SK-N-SH (cell line): Measurements from ENCODE around the gene CSRP2. TPM values are rescaled to one million over a fixed set of nuclear protein-coding genes. Genes with fewer than 3 reads are reported as not detected.

ENCODE experiments used
- CTCF ChIA-PET: fragments of 300-600, 350-600 bp; formaldehyde crosslinking; extraction: SDS; loops from one replicate; lab custom pipeline; 2021; lab: Yijun Ruan, JAX
- POLR2A ChIA-PET: fragments of 350-600 bp; sonication (Branson Sonifier 250); formaldehyde crosslinking; extraction: SDS; loops from one replicate; lab custom pipeline; 2020; ENCODE audit warnings: antibody characterized with exemption, inconsistent platforms; lab: Yijun Ruan, JAX
- DNase-seq: peaks from one replicate; pipeline ENCODE4 v3.0.0; 2012
- H2AFZ ChIP-seq: fragments of 200-600 bp; sonication (generic); 2 replicates; pipeline ENCODE4 v1.8.1; 2016; ENCODE audit warnings: antibody characterized with exemption, mild to moderate bottlenecking, low read depth
- H3F3A ChIP-seq: fragments of 200-600 bp; sonication (generic); replicated peaks from 2 replicates; pipeline ENCODE3; 2016; ENCODE audit warnings: antibody characterized with exemption, mild to moderate bottlenecking; ENCODE audit not compliant: insufficient read depth
- H3K27ac ChIP-seq, 2 experiments: fragments of 200-500 bp in 1 of 2; fragments of 200-600 bp in 1 of 2; sonication (Bioruptor generic) in 1 of 2; sonication (generic), shearing (Covaris generic) in 1 of 2; 2 replicates each; pipeline versions ENCODE4 v1.5.1 to v1.6.1; 2014 to 2016; ENCODE audit warnings: low read depth in 2 of 2, inconsistent platforms in 1 of 2, low read length in 1 of 2, mild to moderate bottlenecking in 1 of 2, mixed read lengths in 1 of 2
- H3K27me3 ChIP-seq: fragments of 200-600 bp; sonication (generic), shearing (Covaris generic); 2 replicates; pipeline ENCODE4 v1.6.1; 2016; ENCODE audit warnings: mixed run types; ENCODE audit not compliant: insufficient read depth
- H3K36me3 ChIP-seq, 2 experiments: fragments of 200-500 bp in 1 of 2; fragments of 200-600 bp in 1 of 2; sonication (Bioruptor generic) in 1 of 2; sonication (generic) in 1 of 2; replicated peaks in 1 of 2; 2 replicates each; pipeline versions ENCODE3 to v1.5.1; 2014 to 2016; ENCODE audit warnings: low read length in 1 of 2, mild to moderate bottlenecking in 1 of 2; ENCODE audit not compliant: insufficient read depth in 2 of 2, control insufficient read depth in 1 of 2
- H3K4me1 ChIP-seq, 2 experiments: fragments of 200-500 bp in 1 of 2; fragments of 200-600 bp in 1 of 2; sonication (Bioruptor generic) in 1 of 2; sonication (generic), shearing (Covaris generic) in 1 of 2; 2 replicates each; pipeline versions ENCODE4 v1.5.1 to v1.6.1; 2014 to 2016; ENCODE audit warnings: low read depth in 1 of 2, low read length in 1 of 2, mixed run types in 1 of 2; ENCODE audit not compliant: insufficient read depth in 2 of 2, control insufficient read depth in 1 of 2
- H3K4me2 ChIP-seq: fragments of 200-600 bp; sonication (generic), shearing (Covaris generic); 2 replicates; pipeline ENCODE4 v1.6.1; 2017; ENCODE audit warnings: mixed run types
- H3K4me3 ChIP-seq, 2 experiments: fragments of 200-500 bp in 1 of 2; fragments of 200-600 bp in 1 of 2; sonication (Bioruptor generic) in 1 of 2; sonication (generic), shearing (Covaris generic) in 1 of 2; 2 replicates each; pipeline versions ENCODE4 v1.5.1 to v1.8.1; 2014 to 2016; ENCODE audit warnings: low read depth in 2 of 2, inconsistent platforms in 1 of 2, low read length in 1 of 2, mild to moderate bottlenecking in 1 of 2, mixed read lengths in 1 of 2, moderate library complexity in 1 of 2
- H3K79me2 ChIP-seq: fragments of 200-600 bp; sonication (generic); 2 replicates; pipeline ENCODE4 v1.8.1; 2017; ENCODE audit warnings: mild to moderate bottlenecking; ENCODE audit not compliant: insufficient read depth
- H3K9ac ChIP-seq: fragments of 200-600 bp; sonication (generic); 2 replicates; pipeline ENCODE4 v1.6.1; 2017; ENCODE audit warnings: mixed run types
- H3K9me2 ChIP-seq: fragments of 200-600 bp; sonication (generic); 2 replicates; pipeline ENCODE4 v1.6.1; 2017; ENCODE audit warnings: mixed run types
- H3K9me3 ChIP-seq: fragments of 200-600 bp; sonication (generic); 2 replicates; pipeline ENCODE4 v1.6.1; 2017; ENCODE audit warnings: mixed run types, mild to moderate bottlenecking, moderate library complexity
- H4K20me1 ChIP-seq: fragments of 200-600 bp; sonication (generic); 2 replicates; pipeline ENCODE4 v1.6.1; 2017; ENCODE audit warnings: mild to moderate bottlenecking, mixed run types; ENCODE audit not compliant: insufficient read depth
- CHD2 ChIP-seq: fragments of 150-350 bp; IDR thresholded peaks from 2 replicates; pipeline ENCODE4 v1.6.1; 2018; ENCODE audit warnings: low read length; ENCODE audit not compliant: partially characterized antibody
- CTCF ChIP-seq: fragments of 200-600 bp; sonication (generic); IDR thresholded peaks from 2 replicates; pipeline ENCODE4 v1.6.1; 2017; ENCODE audit warnings: antibody characterized with exemption, mild to moderate bottlenecking, moderate library complexity
- EP300 ChIP-seq, 2 experiments: IDR thresholded peaks; 2 replicates each; pipeline versions ENCODE4 v1.4.0 to v1.6.1; 2012; ENCODE audit warnings: borderline replicate concordance in 1 of 2, low read depth in 1 of 2, low read length in 1 of 2
- EZH2phosphoT487 ChIP-seq: fragments of 200-600 bp; sonication (generic); IDR thresholded peaks from 2 replicates; pipeline ENCODE4 v1.6.1; 2017; ENCODE audit warnings: low read depth, mixed run types, mild to moderate bottlenecking, antibody characterized with exemption, moderate library complexity, borderline replicate concordance
- FOSL2 ChIP-seq: IDR thresholded peaks from 2 replicates; pipeline ENCODE4 v1.4.0; 2012; ENCODE audit warnings: low read depth, mild to moderate bottlenecking, moderate library complexity, borderline replicate concordance
- MAX ChIP-seq: IDR thresholded peaks from 2 replicates; pipeline ENCODE4 v1.4.0; 2012; ENCODE audit warnings: low read depth
- RAD21 ChIP-seq: IDR thresholded peaks from 2 replicates; pipeline ENCODE4 v1.6.1; 2012; ENCODE audit warnings: mild to moderate bottlenecking, low read length
- RCOR1 ChIP-seq: fragments of 150-350 bp; IDR thresholded peaks from 2 replicates; pipeline ENCODE4 v1.6.1; 2017; ENCODE audit warnings: antibody characterized with exemption, low read length
- REST ChIP-seq: IDR thresholded peaks from 2 replicates; pipeline ENCODE4 v1.6.1; 2012; ENCODE audit warnings: mild to moderate bottlenecking, low read depth, low read length, moderate library complexity
- RXRA ChIP-seq: IDR thresholded peaks from 2 replicates; pipeline ENCODE4 v1.4.0; 2012; ENCODE audit warnings: low read depth, mild to moderate bottlenecking, borderline replicate concordance
- SIN3A ChIP-seq: IDR thresholded peaks from 2 replicates; pipeline ENCODE4 v1.6.1; 2012; ENCODE audit warnings: low read depth, mild to moderate bottlenecking, low read length, moderate library complexity, borderline replicate concordance
- SMC3 ChIP-seq: IDR thresholded peaks from 2 replicates; pipeline ENCODE4 v1.6.1; 2012; ENCODE audit warnings: low read depth, low read length, improper control_type of control experiment
- TAF1 ChIP-seq: IDR thresholded peaks from 2 replicates; pipeline ENCODE4 v1.6.1; 2012; ENCODE audit warnings: low read depth, mild to moderate bottlenecking, low read length, moderate library complexity, borderline replicate concordance
- TCF12 ChIP-seq: IDR thresholded peaks from 2 replicates; pipeline ENCODE4 v1.4.0; 2012
- TEAD4 ChIP-seq: IDR thresholded peaks from 2 replicates; pipeline ENCODE4 v1.4.0; 2012; ENCODE audit warnings: mild to moderate bottlenecking, borderline replicate concordance; ENCODE audit not compliant: insufficient read depth
- YY1 ChIP-seq: IDR thresholded peaks from 2 replicates; pipeline ENCODE4 v1.4.0; 2012; ENCODE audit warnings: low read depth, mild to moderate bottlenecking
- ZBTB33 ChIP-seq: IDR thresholded peaks from 2 replicates; pipeline ENCODE4 v1.4.0; 2012; ENCODE audit warnings: low read depth, borderline replicate concordance
- WGBS: methylation state at CpG from one replicate; pipeline ENCODE4 v1.1.6; 2017; ENCODE audit warnings: low lambda C conversion rate; 5-methylcytosine and 5-hydroxymethylcytosine counted together
- polyA plus RNA-seq, 3 experiments: library from polyadenylated mRNA; depleted of rRNA; stranded (reverse); fragments of >200 nt; gene quantifications; 2 replicates each; pipeline ENCODE4 v1.2.3, GENCODE V29; 2012

CSRP2 gene
- polyA plus RNA-seq, 1 of the 3 experiments (the other 2 are of a cell fraction), result 87.6 TPM

GRCh38 chr12:76896274-76896673 lies 17.5 kb upstream of the CSRP2 start:
- no peak overlapping the region for H3K4me3 ChIP-seq
- H3K4me1 ChIP-seq, result peaks cover 0 to 2% of the 10 kb centered on the region in 2 experiments; a peak in 2 of 4 replicates
- no peak for DNase-seq
- peaks cover 4% of the 10 kb centered on the region for H3K9me3 ChIP-seq
- no peaks in the 10 kb centered on the region for H3F3A ChIP-seq
- no peaks in the 10 kb centered on the region for H4K20me1 ChIP-seq
- H3K36me3 ChIP-seq, result no peaks in the 10 kb centered on the region
- 73% methylated on average over 1 of the region's 1 CpG for WGBS
- H3K4me2 ChIP-seq, result no peak overlapping the region
- ChIA-PET POLR2A (no interaction called here), CTCF (no interaction called here)
- no peaks in the 10 kb centered on the region for H3K9me2 ChIP-seq
- no peak overlapping the region for H2AFZ ChIP-seq
- TF ChIP-seq ZBTB33, result no peak
- TF ChIP-seq RCOR1, result no peak
- no peak for TF ChIP-seq TAF1
- TF ChIP-seq TCF12, result no peak
- no peak for TF ChIP-seq REST
- no peak for TF ChIP-seq CHD2
- no peaks in the 10 kb centered on the region for H3K79me2 ChIP-seq
- no peak overlapping the region for H3K9ac ChIP-seq
- no peaks in the 10 kb centered on the region for H3K27me3 ChIP-seq
- H3K27ac ChIP-seq, result no peak overlapping the region

- no peaks in the 10 kb centered on the region for H3K79me2 ChIP-seq
- H3K4me3 ChIP-seq, result no peak overlapping the region
- POLR2A ChIA-PET, result no interaction called here
- H2AFZ ChIP-seq, result no peak overlapping the region
- H3K9me2 ChIP-seq, result no peaks in the 10 kb centered on the region
- H3K4me2 ChIP-seq, result no peak overlapping the region
- peaks cover 0 to 2% of the 10 kb centered on the region in 2 experiments; a peak in 2 of 4 replicates for H3K4me1 ChIP-seq
- WGBS, result 80% methylated on average over 2 of the region's 5 CpGs
- H3K9me3 ChIP-seq, result peaks cover 4% of the 10 kb centered on the region
- CTCF ChIA-PET, result no interaction called here
- H3K36me3 ChIP-seq, result no peaks in the 10 kb centered on the region
- no peak overlapping the region for H3K27ac ChIP-seq
- H3K27me3 ChIP-seq, result no peaks in the 10 kb centered on the region
- DNase-seq, result no peak
- no peak for TF ChIP-seq CTCF
- TF ChIP-seq TAF1, result no peak
- TF ChIP-seq CHD2, result no peak
- no peak for TF ChIP-seq YY1
- no peak for TF ChIP-seq MAX
- TF ChIP-seq RXRA, result no peak
- TF ChIP-seq RAD21, result no peak
- TF ChIP-seq FOSL2, result no peak
- no peak for TF ChIP-seq SMC3
- no peak for TF ChIP-seq SIN3A
- no peak for TF ChIP-seq EP300 (IDR thresholded peaks at IDR 0.05; ENCODE audit: borderline replicate concordance in 1 of 2, low read depth in 1 of 2, low read length in 1 of 2)
- no peak for TF ChIP-seq TEAD4
- TF ChIP-seq EZH2phosphoT487, result no peak
- H3K9ac ChIP-seq, result no peak overlapping the region
- no peaks in the 10 kb centered on the region for H3F3A ChIP-seq
- H4K20me1 ChIP-seq, result no peaks in the 10 kb centered on the region
These were observed 17.0 kb upstream of the CSRP2 start for GRCh38 chr12:76895796-76896195.
